Tibial nerve (tissue), 4 donors: ENCODE measurements around the gene DLGAP1.

Source experiments
- EP300 ChIP-seq, 2 donors: sonication (generic); formaldehyde crosslinking; IDR thresholded peaks; one replicate each; pipeline ENCODE4 v1.6.1; 2017; ENCODE audit warnings: antibody characterized with exemption in 2 of 2, mild to moderate bottlenecking in 1 of 2
- POLR2A ChIP-seq, 2 donors: fragments of 450-650 bp; IDR thresholded peaks; one replicate each; pipeline ENCODE4 v1.6.1; 2017; ENCODE audit warnings: antibody characterized with exemption in 2 of 2, mild to moderate bottlenecking in 2 of 2, moderate library complexity in 2 of 2
- TF ChIP-seq, protein P1 (sequence below), 5 experiments: fragments of 200-600 bp in 3 of 5; fragments of 450-650 bp in 2 of 5; sonication (generic) in 3 of 5; IDR thresholded peaks; one replicate each; pipeline ENCODE4 v1.5.1; 2016 to 2019; ENCODE audit warnings: antibody characterized with exemption in 5 of 5, mild to moderate bottlenecking in 3 of 5, moderate library complexity in 2 of 5

DNA sequence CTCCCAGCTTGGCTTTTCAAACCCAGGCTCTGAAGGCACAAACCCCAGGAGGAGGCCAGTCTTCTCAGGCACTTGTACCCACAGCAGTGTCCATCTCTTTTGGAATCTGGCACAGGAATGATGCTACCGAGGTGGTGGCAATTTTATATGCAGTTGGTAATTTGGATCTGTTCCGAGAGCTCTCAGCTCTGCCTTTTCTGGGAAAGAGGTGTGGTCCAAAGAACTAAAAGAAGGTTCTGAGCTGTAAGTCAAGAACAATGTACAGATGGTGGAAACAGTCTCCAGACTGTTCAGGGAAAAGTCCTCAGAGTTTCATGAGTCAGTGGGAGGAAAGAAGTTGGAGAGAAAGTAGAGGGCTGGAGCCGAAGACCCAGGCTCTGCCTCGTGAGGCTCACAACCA is 651.8 kb downstream of the DLGAP1 start:
- TF ChIP-seq, protein P1, sequence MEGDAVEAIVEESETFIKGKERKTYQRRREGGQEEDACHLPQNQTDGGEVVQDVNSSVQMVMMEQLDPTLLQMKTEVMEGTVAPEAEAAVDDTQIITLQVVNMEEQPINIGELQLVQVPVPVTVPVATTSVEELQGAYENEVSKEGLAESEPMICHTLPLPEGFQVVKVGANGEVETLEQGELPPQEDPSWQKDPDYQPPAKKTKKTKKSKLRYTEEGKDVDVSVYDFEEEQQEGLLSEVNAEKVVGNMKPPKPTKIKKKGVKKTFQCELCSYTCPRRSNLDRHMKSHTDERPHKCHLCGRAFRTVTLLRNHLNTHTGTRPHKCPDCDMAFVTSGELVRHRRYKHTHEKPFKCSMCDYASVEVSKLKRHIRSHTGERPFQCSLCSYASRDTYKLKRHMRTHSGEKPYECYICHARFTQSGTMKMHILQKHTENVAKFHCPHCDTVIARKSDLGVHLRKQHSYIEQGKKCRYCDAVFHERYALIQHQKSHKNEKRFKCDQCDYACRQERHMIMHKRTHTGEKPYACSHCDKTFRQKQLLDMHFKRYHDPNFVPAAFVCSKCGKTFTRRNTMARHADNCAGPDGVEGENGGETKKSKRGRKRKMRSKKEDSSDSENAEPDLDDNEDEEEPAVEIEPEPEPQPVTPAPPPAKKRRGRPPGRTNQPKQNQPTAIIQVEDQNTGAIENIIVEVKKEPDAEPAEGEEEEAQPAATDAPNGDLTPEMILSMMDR (IDR thresholded peaks at IDR 0.05), result no peak
- TF ChIP-seq POLR2A (IDR thresholded peaks at IDR 0.05) (no peak), EP300 (IDR thresholded peaks at IDR 0.05) (no peak)
